ENCODE data around the gene WFDC11.
"Not testable (repeated sequence)": the region's sequence is repeated elsewhere in the genome, so short reads cannot be mapped to it uniquely, and the experiment has no call there.

Gene WFDC11

DNA sequence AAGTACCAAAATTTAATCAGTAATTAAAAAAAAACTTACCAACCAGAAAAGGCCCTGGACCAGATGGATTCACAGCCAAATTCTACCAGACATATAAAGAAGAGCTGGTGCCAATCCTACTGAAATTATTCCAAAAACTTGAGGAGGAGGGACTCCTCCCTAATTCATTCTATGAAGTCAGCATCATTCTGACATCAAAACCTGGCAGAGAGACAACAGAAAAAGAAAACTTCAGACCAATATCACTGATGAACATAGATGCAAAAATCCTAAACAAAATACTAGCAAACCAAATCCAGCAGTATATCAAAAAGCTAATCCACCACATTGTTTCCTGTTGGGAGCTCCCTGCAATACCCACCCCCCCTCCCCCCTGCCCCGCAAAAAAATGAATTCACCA lies at the start of gene WFDC11:
Gene WFDC11 (minus strand): TSS at position 101 of the 400 bp plus-strand sequence. CDS start 19,639 bp downstream, outside the sequence.
- no peak for DNase-seq

DNA sequence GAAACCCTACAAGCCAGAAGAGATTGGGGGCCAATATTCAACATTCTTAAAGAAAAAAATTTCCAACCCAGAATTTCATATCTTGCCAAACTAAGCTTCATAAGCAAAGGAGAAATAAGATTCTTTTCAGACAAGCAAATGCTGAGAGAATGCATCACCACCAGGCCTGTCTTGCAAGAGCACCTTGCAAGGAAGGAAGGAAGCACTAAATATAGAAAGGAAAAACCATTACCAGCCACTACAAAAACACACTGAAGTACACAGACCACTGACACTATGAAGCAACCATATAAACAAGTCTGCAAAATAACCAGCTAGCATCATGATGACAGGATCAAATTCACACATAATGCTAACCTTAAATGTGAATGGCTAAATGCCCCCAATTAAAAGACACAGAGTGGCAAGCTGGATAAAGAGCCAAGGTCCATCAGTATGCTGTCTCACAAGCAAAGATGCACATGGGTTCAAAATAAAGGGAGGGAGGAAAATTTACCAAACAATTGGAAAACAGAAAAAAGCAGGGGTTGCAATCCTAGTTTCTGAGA lies 46.2 kb upstream of the WFDC11 start:
- DNase-seq, result not testable (repeated sequence)

DNA sequence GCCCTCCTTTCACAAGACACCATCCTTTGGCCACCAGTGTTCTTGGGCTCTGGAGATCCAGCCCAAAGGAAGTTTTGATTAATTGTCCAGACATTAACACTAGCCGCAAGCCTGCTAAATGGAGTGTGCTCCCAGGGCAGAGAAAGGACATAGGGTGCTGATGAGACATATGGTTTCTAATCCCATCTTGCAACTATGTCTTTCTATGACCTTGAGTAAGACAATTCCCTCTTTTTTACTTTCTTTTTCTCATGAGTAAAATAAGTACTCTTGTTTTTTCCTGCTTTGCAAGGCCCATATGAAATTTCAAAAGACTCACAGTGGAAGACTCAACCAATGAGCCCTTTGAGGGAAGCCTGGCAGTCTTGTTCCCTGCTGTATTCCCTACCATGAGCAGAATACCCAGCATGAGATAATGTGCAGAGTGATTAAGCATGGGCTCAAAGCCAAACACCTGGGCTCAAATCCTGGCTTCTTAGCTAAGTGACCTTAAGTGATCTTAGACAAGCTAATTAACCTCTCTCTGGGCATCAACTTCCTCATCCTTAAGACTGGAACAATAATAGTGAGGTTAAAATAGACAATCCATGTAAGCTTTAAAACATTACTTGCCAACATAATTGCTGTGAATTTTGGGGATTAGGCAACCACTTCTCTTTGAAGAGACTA lies 35.1 kb upstream of the WFDC11 start, which contains the start of gene WFDC10B:
Gene WFDC10B (minus strand): TSS at position 51 of the 669 bp plus-strand sequence. CDS start 19,027 bp downstream, outside the sequence.
- DNase-seq, result no peak

DNA sequence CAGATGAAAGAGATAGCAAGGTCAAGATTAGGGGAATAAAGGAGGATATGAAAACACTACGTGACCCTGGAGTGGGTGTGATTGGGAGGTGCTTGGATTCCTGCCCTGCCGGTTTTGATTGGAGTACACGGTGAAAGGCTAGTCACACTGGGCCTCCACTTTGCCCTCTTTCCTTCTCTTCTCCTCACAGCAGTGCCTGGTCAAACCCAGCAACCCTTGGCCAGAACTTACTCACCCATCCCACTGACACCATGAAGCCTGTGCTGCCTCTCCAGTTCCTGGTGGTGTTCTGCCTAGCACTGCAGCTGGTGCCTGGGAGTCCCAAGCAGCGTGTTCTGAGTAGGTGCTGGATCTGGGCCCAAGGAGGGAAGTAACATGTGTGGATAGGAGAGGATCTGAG lies 31.8 kb upstream of the WFDC11 start, which contains the start of gene WFDC13:
Gene WFDC13 (plus strand): TSS at position 166 of the 400 bp plus-strand sequence. CDS start 86 bp downstream, at position 252.
- DNase-seq, result no peak

DNA sequence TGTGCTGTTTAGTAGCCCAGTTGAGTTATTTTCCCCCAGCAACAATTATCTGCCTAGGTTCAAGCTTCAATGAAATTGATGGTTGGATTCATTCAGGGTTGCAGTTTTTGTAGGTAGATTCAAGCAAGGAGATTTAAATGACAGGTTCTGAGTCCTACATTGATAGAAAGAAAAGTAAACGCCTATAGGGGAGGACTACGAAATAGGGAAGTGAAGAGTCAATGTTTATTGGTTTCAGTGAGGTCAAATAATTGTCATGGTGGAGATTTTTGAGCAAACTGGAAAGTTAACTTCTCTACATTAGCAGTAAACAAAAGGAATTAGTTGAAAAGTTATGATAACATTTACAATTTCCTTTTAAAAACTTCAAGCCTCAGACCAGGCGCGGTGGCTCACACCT lies 31.1 kb upstream of the WFDC11 start:
- DNase-seq, result no peak

DNA sequence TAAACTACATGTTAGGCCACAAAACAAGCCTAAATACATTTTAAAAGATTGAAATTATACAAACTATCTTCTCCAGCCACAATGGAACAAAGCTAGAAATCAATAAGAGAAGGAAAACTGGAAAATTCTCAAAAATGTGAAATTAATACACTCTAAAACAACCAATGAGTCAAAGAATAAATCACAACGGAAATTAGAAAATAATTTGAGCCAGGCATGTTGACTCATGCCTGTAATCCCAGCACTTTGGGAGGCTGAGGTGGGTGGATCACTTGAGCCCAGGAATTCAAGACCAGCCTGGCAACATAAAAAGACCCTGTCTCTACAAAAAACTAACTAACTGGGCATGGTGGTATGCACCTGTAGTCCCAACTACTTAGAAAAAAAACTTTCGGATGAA lies 25.5 kb upstream of the WFDC11 start:
- DNase-seq, result no peak

DNA sequence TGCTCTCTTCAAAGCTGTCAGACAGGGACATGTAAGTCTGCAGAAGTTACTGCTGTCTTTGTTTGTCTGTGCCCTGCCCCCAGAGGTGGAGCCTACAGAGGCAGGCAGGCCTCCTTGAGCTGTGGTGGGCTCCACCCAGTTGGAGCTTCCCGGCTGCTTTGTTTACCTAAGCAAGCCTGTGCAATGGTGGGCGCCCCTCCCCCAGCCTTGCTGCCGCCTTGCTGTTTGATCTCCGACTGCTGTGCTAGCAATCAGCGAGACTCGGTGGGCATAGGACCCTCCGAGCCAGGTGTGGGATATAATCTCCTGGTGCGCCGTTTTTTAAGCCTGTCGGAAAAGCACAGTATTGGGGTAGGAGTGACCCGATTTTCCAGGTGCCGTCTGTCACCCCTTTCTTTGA lies 23.3 kb upstream of the WFDC11 start:
- DNase-seq, result not testable (repeated sequence)

DNA sequence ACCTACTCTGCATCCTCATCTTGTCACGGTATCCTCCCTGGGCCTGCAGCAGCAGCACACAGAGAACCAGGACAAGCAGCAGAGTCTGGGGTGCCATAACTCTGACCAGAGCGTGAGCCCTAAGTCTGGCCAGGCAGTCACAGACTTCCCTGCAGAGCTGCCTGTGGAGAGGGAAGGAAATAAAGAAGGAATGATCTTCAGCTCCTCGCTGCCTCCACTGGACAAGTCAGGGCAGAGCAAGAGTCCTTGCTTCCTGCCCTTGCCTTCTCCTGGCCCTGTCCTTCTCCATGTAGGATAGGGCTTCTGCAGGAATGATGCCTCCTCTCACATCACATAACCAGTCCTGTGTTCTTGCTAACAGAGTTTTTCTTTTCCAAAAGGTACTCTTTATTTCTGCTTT lies 15.9 kb upstream of the WFDC11 start:
- DNase-seq, result peak; percentile 51

DNA sequence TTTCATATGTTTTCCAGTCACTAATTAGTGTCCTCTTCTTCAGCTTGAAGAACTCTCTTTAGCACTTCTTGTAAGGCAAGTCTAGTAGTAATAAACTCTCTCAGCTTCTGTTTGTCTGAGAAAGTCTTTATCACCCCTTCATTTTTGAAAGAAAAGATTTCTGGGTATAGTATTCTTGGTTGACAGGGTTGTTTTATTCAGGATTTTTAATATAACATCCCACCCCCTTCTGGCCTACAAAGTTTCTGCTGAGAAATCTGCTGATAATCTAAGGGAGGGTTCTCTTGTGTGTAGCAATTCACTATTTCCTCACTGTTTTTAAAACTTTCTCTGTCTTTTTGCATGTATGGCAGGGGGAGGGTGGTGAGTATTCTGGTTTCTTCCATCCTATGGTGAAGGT lies 9.6 kb upstream of the WFDC11 start:
- DNase-seq, result no peak

DNA sequence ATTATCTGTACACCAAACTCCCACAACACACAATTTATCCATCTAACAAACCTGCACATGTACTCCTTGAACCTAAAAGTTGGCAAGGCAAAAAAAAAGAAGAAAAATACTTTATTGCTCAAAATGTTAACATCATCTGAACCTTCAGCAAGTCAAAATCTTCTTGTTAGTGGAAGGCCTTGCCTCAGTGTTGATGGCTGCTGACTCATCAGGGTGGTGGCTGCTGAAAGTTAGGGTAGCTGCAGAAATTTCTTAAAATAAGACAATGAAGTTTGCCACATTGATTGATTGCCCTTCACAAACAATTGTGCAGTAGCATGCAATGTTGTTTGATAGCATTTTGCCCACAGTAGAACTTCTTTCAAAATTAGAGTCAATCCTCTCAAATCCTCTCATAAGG lies 2.7 kb upstream of the WFDC11 start:
- DNase-seq, result no peak

DNA sequence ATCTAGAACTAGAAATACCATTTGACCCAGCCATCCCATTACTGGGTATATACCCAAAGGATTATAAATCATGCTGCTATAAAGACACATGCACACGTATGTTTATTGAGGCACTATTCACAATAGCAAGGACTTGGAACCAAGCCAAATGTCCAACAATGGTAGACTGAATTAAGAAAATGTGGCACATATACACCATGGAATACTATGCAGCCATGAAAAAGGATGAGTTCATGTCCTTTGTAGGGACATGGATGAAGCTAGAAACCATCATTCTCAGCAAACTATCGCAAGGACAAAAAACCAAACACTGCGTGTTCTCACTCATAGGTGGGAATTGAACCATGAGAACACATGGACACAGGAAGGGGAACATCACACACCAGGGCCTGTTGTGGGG lies 13.0 kb downstream of the WFDC11 start:
- DNase-seq, result not testable (repeated sequence)

DNA sequence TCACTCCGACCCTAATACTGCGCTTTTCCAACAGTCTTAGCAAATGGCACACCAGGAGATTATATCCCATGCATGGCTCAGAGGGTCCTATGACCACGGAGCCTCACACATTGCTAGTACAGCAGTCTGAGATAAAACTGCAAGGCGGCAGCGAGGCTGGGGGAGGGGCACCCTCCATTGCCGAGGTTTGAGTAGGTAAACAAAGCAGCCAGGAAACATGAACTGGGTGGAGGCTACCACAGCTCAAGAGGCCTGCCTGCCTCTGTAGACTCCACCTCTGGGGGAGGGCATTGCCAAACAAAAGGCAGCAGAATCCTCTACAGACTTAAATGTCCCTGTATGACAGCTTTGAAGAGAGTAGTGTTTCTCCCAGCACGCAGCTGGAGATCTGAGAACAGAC lies 18.3 kb downstream of the WFDC11 start:
- DNase-seq, result peak; percentile 85

DNA sequence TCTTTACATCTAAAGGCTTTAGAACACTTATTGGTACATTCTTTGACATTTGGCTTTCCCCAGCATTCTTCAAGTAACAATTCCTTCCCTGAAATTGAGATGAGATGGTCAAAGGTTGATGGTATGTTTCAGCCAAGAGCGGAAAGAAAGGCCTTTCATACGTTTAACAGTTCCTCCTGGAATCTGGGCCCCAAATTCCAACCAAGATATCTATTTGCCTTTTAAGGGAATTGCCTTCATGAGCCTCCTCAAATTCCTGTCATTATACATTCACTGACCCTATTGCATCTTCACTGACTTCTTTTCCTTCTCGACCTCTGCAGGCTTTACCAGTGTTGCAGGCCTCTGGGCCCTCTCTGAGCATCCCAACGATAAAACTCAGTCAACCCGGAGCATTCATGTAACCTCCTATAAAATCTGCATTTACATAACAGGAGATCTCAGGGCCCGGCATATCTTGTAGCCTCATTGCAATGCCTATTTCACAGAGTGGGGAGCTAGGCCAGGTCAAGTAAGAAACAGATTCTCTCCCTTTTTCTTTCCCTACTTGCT lies 20.7 kb downstream of the WFDC11 start:
- DNase-seq, result no peak

DNA sequence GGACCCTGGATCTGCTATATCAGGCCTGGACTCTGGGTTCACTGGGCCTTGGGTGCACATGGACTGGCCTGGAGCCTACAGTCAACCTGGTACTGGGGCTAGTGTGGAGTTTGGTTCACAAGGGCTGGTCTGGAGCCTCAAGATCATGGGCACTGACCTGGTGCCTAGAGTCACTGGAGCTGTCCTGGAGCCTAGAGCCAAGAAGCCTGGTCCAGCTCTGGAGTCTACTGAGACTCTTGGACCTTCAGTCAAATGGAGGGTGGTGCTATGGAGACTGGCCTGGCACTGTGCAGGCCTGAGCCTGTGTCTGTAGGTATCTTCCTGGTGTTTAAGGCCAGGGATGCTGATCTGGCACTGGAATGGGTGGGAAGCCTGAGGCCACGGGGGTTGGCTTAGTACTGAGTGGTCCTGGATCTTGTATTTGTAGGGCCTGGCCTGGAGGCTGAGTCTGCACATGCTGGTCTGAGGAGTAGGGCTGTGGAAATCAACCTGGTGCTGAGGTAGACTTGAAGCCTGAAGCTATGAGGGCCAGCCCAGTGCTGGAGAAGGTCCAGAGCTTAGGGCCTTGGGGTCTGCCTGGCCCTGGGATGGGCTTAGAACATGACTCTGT lies 22.5 kb downstream of the WFDC11 start:
- DNase-seq, result no peak

DNA sequence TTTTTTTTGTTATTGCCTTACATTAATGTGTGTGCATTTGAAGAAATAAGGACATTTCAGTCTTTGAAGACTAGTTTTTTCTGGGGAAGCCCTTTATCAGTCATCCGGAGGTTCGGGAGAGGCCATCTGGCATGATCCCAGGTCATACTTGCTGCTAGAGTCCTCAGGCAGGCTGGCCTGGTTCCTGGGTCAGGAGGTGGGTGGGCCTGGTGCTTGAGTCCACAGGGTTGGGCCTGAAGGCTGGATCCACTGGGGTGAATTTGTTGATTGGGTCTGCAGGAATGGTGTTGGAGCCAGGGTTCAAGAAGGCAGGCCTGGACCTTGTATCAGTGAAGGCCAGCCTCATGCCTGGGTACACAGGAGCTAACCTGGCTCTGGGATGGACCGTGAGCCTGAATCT lies 23.2 kb downstream of the WFDC11 start:
- DNase-seq, result no peak

DNA sequence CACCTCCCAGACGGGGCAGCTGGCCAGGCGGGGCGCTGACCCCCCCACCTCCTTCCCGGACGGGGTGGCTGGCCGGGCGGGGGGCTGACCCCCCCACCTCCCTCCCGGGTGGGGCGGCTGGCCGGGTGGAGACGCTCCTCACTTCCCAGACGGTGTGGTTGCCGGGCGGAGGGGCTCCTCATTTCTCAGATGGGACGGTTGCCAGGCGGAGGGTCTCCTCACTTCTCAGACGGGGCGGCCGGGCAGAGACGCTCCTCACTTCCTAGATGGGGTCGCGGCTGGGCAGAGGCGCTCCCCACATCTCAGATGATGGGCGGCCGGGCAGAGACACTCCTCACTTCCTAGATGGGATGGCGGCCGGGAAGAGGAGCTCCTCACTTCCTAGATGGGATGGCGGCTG lies 24.2 kb downstream of the WFDC11 start:
- DNase-seq, result not testable (repeated sequence)

DNA sequence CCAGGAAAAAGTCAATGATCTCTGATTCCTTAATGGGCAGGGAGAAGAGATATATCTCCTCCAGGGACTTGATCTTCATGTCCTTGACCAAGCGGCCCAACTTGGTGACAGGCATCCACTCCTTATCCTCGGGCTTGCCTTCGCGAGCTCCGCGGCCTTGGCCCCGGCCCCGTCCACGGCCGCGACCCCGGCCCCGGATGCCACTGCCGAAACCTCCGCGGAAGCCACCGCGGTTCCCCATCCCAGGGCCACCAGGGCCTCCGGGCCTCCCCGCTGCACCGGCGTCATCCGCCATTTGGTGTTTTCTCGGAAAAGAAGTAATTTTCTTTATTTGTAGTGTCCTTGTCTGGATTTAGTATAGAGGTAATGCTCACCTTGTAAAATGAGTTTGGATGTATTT lies 29.0 kb downstream of the WFDC11 start:
- DNase-seq, result not testable (repeated sequence)

DNA sequence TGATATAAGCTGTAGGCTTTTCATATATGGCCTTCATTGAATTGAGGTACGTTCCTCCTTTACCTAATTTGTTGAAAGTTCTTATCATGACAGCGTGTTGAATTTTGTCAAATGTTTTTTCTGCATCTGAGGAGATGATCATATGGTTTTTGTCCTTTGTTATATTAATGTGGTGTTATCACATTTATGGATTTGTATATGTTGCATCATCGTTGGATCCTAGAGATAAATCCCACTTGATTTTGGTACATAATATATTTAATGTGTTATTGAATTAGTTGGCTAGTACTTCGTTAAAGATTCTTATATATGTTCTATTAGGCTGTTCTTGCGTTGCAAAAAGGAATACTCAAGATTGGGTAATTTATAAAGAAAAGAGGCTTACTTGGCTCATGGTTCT lies 30.4 kb downstream of the WFDC11 start:
- no peak for DNase-seq

DNA sequence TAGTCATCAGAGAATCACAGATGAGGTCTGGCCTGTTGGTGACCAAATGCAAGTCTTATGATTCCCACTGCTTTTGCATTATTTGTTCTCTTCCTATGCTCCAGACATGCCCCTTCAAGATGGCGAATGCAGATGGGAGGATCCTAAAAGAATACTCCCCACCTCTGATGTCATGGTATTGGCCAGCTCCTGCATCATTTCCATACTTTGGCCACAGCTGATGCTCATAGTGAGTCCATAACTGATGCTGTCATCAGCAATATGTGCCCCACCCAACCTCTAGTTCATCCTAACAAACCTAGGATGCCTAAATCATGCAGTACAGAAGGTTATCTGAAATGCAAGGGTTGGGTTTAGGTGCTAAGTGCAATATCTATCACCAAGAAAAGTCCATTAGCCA lies 33.5 kb downstream of the WFDC11 start:
- DNase-seq, result no peak

DNA sequence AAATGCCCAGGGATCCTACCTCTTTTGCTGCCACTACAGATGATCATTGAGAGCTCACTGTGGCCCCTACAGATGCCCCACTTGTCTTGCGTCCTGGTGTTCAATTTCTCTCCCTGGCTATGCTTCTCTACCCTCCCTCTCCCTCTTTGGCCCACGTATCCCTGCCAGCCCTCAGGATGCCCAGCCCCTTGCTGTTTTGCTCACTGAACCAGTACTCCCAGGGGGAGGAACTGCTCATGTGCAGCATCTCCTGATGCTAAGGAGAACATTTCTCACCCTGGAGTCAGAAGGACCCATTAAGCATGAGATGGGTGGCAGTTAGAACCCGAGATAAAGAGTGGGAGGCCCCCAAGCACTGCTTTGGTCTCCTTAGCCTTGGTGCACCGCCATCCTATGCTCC lies 38.9 kb downstream of the WFDC11 start, which contains the start of gene WFDC9:
Gene WFDC9 (minus strand): TSS at position 101 of the 400 bp plus-strand sequence. CDS start 21,103 bp downstream, outside the sequence.
- DNase-seq, result no peak

DNA sequence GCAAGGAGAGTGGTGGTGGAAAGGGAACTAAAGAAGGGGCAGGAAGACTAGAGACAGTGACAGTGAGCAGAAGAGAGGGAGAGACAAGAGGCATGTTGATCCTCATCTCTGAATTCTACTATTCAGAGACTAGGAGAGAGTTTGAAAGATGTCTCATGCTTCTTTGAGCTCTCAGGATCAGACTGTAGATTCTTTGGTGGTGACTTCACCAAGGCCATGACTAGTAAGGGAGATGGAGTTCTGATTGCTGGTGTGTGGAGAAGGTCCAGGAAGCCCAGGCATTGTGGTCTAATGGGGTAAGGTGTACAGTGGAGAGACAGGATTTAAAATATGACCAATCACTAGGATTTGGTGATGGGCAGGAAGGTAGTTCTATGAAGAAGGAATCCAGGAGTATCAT lies 39.7 kb downstream of the WFDC11 start:
- no peak for DNase-seq

DNA sequence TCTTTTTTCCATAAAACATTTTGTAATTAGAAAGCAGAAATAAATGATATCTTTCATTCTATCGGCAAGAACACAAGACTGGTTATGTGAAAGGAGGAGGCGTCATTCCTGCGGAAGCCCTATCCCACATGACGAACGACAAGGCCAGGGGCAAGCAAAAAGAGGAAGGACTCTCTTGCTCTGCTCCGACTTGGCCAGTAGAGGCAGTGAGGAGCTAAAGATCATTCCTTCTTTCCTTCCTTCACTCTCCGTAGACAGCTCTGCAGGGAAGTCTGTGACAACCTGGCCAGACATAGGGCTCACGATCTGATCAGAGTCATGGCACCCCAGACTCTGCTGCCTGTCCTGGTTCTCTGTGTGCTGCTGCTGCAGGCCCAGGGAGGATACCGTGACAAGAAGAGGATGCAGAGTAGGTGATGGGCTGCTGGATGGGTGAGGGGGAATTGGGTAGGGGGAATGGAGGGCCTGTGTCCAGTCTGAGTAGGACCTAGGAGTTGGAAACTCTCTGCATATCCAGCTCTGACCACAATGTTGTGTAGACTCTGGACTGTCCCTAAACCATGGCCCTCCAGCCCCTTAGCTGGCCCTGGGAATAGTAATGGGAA lies 40.4 kb downstream of the WFDC11 start, which contains the start of gene WFDC10A:
Gene WFDC10A (plus strand): TSS at position 244 of the 605 bp plus-strand sequence. CDS start 75 bp downstream, at position 319.
- peak; percentile 86 for DNase-seq

DNA sequence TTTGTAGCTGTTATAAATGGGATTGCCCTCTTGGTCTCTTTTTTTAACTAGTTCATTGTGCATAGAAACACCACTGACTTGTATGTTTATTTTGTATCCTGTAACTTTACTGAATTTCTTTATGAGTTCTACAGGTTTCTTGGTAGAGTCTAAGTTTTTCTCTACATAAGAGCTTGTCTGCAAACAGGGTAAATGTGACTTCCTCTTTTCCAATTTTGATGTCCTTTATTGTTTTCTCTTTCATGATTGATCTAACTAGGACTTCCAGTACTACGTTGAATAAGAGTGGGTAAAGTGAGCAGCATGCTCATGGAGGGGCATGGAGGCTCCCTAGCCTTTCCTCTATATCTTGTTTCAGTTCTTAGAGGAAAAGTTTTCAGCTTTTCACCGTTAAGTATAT lies 43.5 kb downstream of the WFDC11 start:
- no peak for DNase-seq
